ENCODE results near the gene SSTR3. TPM values are rescaled to one million over a fixed set of nuclear protein-coding genes. Genes with fewer than 3 reads are reported as not detected.

The SSTR3 gene
- total and polyA plus RNA-seq, 4 donors: 0.19 TPM; not detected in 3

- H3K27ac ChIP-seq (ENCODE audit: low read depth in 1 of 2, low read length in 2 of 2): no peak overlapping the region
- no peaks in the 10 kb centered on the region for H3K36me3 ChIP-seq (ENCODE audit: control insufficient read depth in 4 of 4, insufficient read depth in 3 of 4, low read depth in 1 of 4, low read length in 3 of 4)
- no peaks in the 10 kb centered on the region for H3K27me3 ChIP-seq (ENCODE audit: control insufficient read depth in 4 of 4, insufficient read depth in 4 of 4, low read length in 3 of 4)
- no peaks in the 10 kb centered on the region for H3K9me3 ChIP-seq (ENCODE audit: control insufficient read depth in 4 of 4, low read length in 3 of 4)
- 86% methylated on average over 4 of the region's 4 CpGs for WGBS
- DNase-seq (ENCODE audit: low spot score): no peak
- no peak for TF ChIP-seq JUND (IDR thresholded peaks at IDR 0.05)
- TF ChIP-seq ZBTB33 (IDR thresholded peaks at IDR 0.05): no peak
- TF ChIP-seq ATF3 (IDR thresholded peaks at IDR 0.05): no peak
- TF ChIP-seq MAX (IDR thresholded peaks at IDR 0.05): no peak
- no peak for TF ChIP-seq FOXA2 (IDR thresholded peaks at IDR 0.05)
- TF ChIP-seq RXRA (IDR thresholded peaks at IDR 0.05): no peak
- TF ChIP-seq TAF1 (conservative IDR thresholded peaks at IDR 0.05): no peak
- TF ChIP-seq GABPA (IDR thresholded peaks at IDR 0.05 in 1 of 2, conservative IDR thresholded peaks at IDR 0.05 in 1 of 2): no peak
- TF ChIP-seq EGR1 (IDR thresholded peaks at IDR 0.05; ENCODE audit: low read depth in 2 of 2): no peak
- TF ChIP-seq FOXA1 (IDR thresholded peaks at IDR 0.05): no peak
- no peak for TF ChIP-seq NR2F2 (IDR thresholded peaks at IDR 0.05)
- TF ChIP-seq CTCF (IDR thresholded peaks at IDR 0.05; ENCODE audit: low read depth, low read length, missing input control): no peak
- no peak for TF ChIP-seq HNF4A (conservative IDR thresholded peaks at IDR 0.05)
- no peak for TF ChIP-seq REST (IDR thresholded peaks at IDR 0.05)
- no peak for TF ChIP-seq YY1 (IDR thresholded peaks at IDR 0.05)
- H3K4me3 ChIP-seq (ENCODE audit: low read depth in 1 of 3, low read length in 3 of 3): no peak overlapping the region
- H3K4me1 ChIP-seq (ENCODE audit: control insufficient read depth in 4 of 4, insufficient read depth in 4 of 4, low read length in 3 of 4): peaks cover 11 to 31% (median 23%) of the 10 kb centered on the region in 4 donors
- H3K9ac ChIP-seq (ENCODE audit: low read depth in 1 of 2, low read length in 2 of 2): no peak overlapping the region
Observed at GRCh38 chr22:37181681-37182080, 30.6 kb downstream of the SSTR3 start.

Data from liver (tissue), 9 donors.